Esophagus squamous epithelium (tissue), 5 donors: ENCODE measurements around the gene FIGNL2. TPM values are rescaled to one million over a fixed set of nuclear protein-coding genes. Genes with fewer than 3 reads are reported as not detected.

Experiments used
- DNase-seq: peaks from one replicate; lab custom pipeline; 2025; lab: John Stamatoyannopoulos, UW
- H3K27ac ChIP-seq, 4 donors: fragments of 200-600 bp; sonication (generic); one replicate each; pipeline ENCODE4 v1.5.1; 2016 to 2019; ENCODE audit warnings: mild to moderate bottlenecking in 1 of 4
- H3K27me3 ChIP-seq, 4 donors: fragments of 200-600 bp; sonication (generic); 1 replicate in 3 of 4; 2 replicates in 1 of 4; pipeline versions ENCODE4 v1.5.1 to v1.6.0; 2017 to 2021; ENCODE audit warnings: antibody characterized with exemption in 1 of 4
- H3K36me3 ChIP-seq, 3 donors: fragments of 200-600 bp; sonication (generic); one replicate each; pipeline ENCODE4 v1.5.1; 2016 to 2019
- H3K4me1 ChIP-seq, 3 donors: fragments of 200-600 bp; sonication (generic); one replicate each; pipeline ENCODE4 v1.5.1; 2017 to 2019
- H3K4me3 ChIP-seq, 4 donors: fragments of 200-600 bp; sonication (generic); 1 replicate in 3 of 4; 2 replicates in 1 of 4; pipeline ENCODE4 v1.5.1; 2016 to 2019; ENCODE audit warnings: mild to moderate bottlenecking in 2 of 4, moderate library complexity in 1 of 4
- H3K9me3 ChIP-seq, 3 donors: fragments of 200-600 bp; sonication (generic); one replicate each; pipeline ENCODE4 v1.5.1; 2016 to 2019
- CTCF ChIP-seq, 6 experiments: fragments of 450-650 bp in 4 of 6; fragments of 200-600 bp in 2 of 6; sonication (generic) in 2 of 6; IDR thresholded peaks; one replicate each; pipeline ENCODE4 v1.5.1; 2016 to 2019; ENCODE audit warnings: antibody characterized with exemption in 6 of 6, mild to moderate bottlenecking in 4 of 6, moderate library complexity in 4 of 6
- POLR2A ChIP-seq, 4 donors: fragments of 450-650 bp; IDR thresholded peaks; one replicate each; pipeline ENCODE4 v1.6.1; 2017; ENCODE audit warnings: antibody characterized with exemption in 4 of 4, mild to moderate bottlenecking in 4 of 4, moderate library complexity in 3 of 4
- WGBS, 2 donors: methylation state at CpG; one replicate each; pipeline ENCODE4 v1.1.5; 2018; 5-methylcytosine and 5-hydroxymethylcytosine counted together
- intact Hi-C: fragments of 100-400 bp; cut with DNase I; formaldehyde crosslinking; loops from one replicate; pipeline ENCODE4 v1.15.0; 2022
- total RNA-seq, 4 donors: library from RNA; depleted of rRNA; stranded (reverse); fragments of >200 nt; gene quantifications; one replicate each; pipeline ENCODE4 v1.1.0, GENCODE V29; 2016
- donor health status: DM: yes; HTN: yes; CAD: no.

Gene FIGNL2
- total RNA-seq, 4 donors from 2014 or later = 0.18 to 0.38 (median 0.19) TPM; not detected in 1

GRCh38 chr12:51826881-51827280 is 21.6 kb downstream of the FIGNL2 start:
- 30 to 45% methylated on average over 2 of the region's 4 CpGs for WGBS, 2 donors
- DNase-seq = no peak
- Histone ChIP-seq H3K36me3 (no peaks in the 10 kb centered on the region), H3K4me3 (no peak overlapping the region), H3K4me1 (peaks cover 0 to 11% (median 4%) of the 10 kb centered on the region in 3 donors), H3K27ac (no peak overlapping the region), H3K9me3 (no peaks in the 10 kb centered on the region), H3K27me3 (peaks cover 0 to 35% (median 0%) of the 10 kb centered on the region in 4 donors)
- intact Hi-C loops = no loop called here
- TF ChIP-seq POLR2A (IDR thresholded peaks at IDR 0.05) (no peak), CTCF (IDR thresholded peaks at IDR 0.05) (no peak)

GRCh38 chr12:51825216-51825615 is 23.3 kb downstream of the FIGNL2 start:
- no peaks in the 10 kb centered on the region for H3K9me3 ChIP-seq
- no peaks in the 10 kb centered on the region for H3K36me3 ChIP-seq
- no peak for TF ChIP-seq CTCF (IDR thresholded peaks at IDR 0.05)
- WGBS, 2 donors = 73 to 82% methylated on average over 5 of the region's 5 CpGs
- intact Hi-C loops = no loop called here
- H3K27me3 ChIP-seq = peaks cover 0 to 37% (median 0%) of the 10 kb centered on the region in 4 donors
- no peak overlapping the region for H3K4me3 ChIP-seq
- no peak for DNase-seq
- H3K27ac ChIP-seq = no peak overlapping the region
- peaks cover 4 to 26% (median 6%) of the 10 kb centered on the region in 3 donors for H3K4me1 ChIP-seq

- intact Hi-C loops = no loop called here
- Histone ChIP-seq H3K4me3 (no peak overlapping the region), H3K27me3 (peaks cover 0 to 42% (median 0%) of the 10 kb centered on the region in 4 donors), H3K36me3 (no peaks in the 10 kb centered on the region), H3K27ac (no peak overlapping the region), H3K9me3 (no peaks in the 10 kb centered on the region), H3K4me1 (peaks cover 4 to 36% (median 8%) of the 10 kb centered on the region in 3 donors)
- TF ChIP-seq CTCF (IDR thresholded peaks at IDR 0.05) (peak in 5 of 6 experiments; percentile 38 to 60 (median 46)), POLR2A (IDR thresholded peaks at IDR 0.05) (no peak)
- 24 to 29% methylated on average over 3 to 6 of the region's 6 CpGs for WGBS, 2 donors
- DNase-seq = no peak
Measured at GRCh38 chr12:51823875-51824565, 24.5 kb downstream of the FIGNL2 start.

- no peak for DNase-seq
- Histone ChIP-seq H3K4me3 (no peak overlapping the region), H3K36me3 (no peaks in the 10 kb centered on the region), H3K9me3 (no peaks in the 10 kb centered on the region), H3K4me1 (peaks cover 3 to 36% (median 8%) of the 10 kb centered on the region in 3 donors), H3K27ac (no peak overlapping the region), H3K27me3 (peaks cover 0 to 50% (median 0%) of the 10 kb centered on the region in 4 donors)
- 93 to 100% methylated on average over 2 to 4 of the region's 4 CpGs for WGBS, 2 donors
- TF ChIP-seq CTCF (IDR thresholded peaks at IDR 0.05) (no peak), POLR2A (IDR thresholded peaks at IDR 0.05) (no peak)
- intact Hi-C loops = no loop called here
Measured at GRCh38 chr12:51822956-51823355, 25.6 kb downstream of the FIGNL2 start.

GRCh38 chr12:51822261-51822616 is 26.3 kb downstream of the FIGNL2 start:
- intact Hi-C loops = no loop called here
- no peak overlapping the region for H3K27ac ChIP-seq
- peaks cover 0 to 29% (median 8%) of the 10 kb centered on the region in 3 donors for H3K4me1 ChIP-seq
- WGBS, 2 donors = 93 to 97% methylated on average over 5 to 16 of the region's 16 CpGs
- no peak overlapping the region for H3K4me3 ChIP-seq
- TF ChIP-seq POLR2A (IDR thresholded peaks at IDR 0.05) (no peak), CTCF (IDR thresholded peaks at IDR 0.05) (no peak)
- peaks cover 0 to 58% (median 0%) of the 10 kb centered on the region in 4 donors for H3K27me3 ChIP-seq
- no peaks in the 10 kb centered on the region for H3K9me3 ChIP-seq
- no peak for DNase-seq
- H3K36me3 ChIP-seq = no peaks in the 10 kb centered on the region
